LNCaP clone FGC (cell line): Measurements from ENCODE around the gene PCTP.

ENCODE experiments used
- DNase-seq: peaks from one replicate; pipeline ENCODE4 v3.0.0-alpha.2; 2011; ENCODE audit warnings: low read depth
- H3K4me3 ChIP-seq: 2 replicates; pipeline ENCODE4 v1.5.1; 2011; ENCODE audit warnings: mild to moderate bottlenecking, low read depth, low read length, control low read depth
- CTCF ChIP-seq: IDR thresholded peaks from 2 replicates; pipeline ENCODE4 v1.5.1; 2012; ENCODE audit warnings: mild to moderate bottlenecking; ENCODE audit not compliant: control insufficient read depth, insufficient read depth; ENCODE audit errors: extremely low read depth

PCTP gene

GRCh38 chr17:55784666-55785065, 33.8 kb downstream of the PCTP start:
- no peak for DNase-seq
- no peak overlapping the region for H3K4me3 ChIP-seq
- no peak for TF ChIP-seq CTCF

- no peak for TF ChIP-seq CTCF
- no peak overlapping the region for H3K4me3 ChIP-seq
- no peak for DNase-seq
Measured at GRCh38 chr17:55785181-55785580, 34.3 kb downstream of the PCTP start.

GRCh38 chr17:55793272-55793671, 42.4 kb downstream of the PCTP start:
- DNase-seq, result no peak
- no peak for TF ChIP-seq CTCF
- no peak overlapping the region for H3K4me3 ChIP-seq

- no peak for TF ChIP-seq CTCF
- DNase-seq, result no peak
- H3K4me3 ChIP-seq, result no peak overlapping the region
Measured at GRCh38 chr17:55794725-55795482, 44.1 kb downstream of the PCTP start.

- TF ChIP-seq CTCF, result no peak
- DNase-seq, result no peak
- H3K4me3 ChIP-seq, result no peak overlapping the region
Measured at GRCh38 chr17:55806745-55807495, 56.1 kb downstream of the PCTP start.

- H3K4me3 ChIP-seq, result no peak overlapping the region
- no peak for TF ChIP-seq CTCF
- no peak for DNase-seq
Measured at GRCh38 chr17:55811536-55811935, 60.7 kb downstream of the PCTP start.
